Measurements from ENCODE around the gene MDFIC.

MDFIC gene

DNA sequence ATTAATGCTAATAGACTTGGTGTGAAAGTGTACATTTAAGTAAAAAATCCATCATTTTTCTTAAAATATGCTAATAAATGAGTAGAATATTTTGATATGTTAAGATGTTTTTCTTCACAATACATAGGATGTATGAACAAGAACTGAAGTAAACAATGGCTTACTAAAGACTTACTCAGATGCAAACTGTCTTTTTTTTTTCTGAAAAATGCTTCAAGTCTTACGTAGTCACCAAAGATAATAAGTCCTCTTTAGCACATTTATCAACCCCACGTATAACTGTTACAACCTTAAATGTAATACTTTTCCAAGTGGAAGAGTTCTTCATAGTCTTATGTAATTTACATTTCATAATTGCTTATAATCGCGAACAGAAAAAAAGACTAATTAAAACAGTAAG lies 54.8 kb downstream of the MDFIC start:
- H3K4me3 ChIP-seq (ENCODE audit: low read length, poor library complexity, severe bottlenecking): no peak overlapping the region
- H3K27me3 ChIP-seq (ENCODE audit: insufficient read depth, low read length, poor library complexity, severe bottlenecking): no peaks in the 10 kb centered on the region
- TF ChIP-seq EZH2phosphoT487 (IDR thresholded peaks at IDR 0.05; ENCODE audit: borderline replicate concordance): no peak
- TF ChIP-seq, protein P1, sequence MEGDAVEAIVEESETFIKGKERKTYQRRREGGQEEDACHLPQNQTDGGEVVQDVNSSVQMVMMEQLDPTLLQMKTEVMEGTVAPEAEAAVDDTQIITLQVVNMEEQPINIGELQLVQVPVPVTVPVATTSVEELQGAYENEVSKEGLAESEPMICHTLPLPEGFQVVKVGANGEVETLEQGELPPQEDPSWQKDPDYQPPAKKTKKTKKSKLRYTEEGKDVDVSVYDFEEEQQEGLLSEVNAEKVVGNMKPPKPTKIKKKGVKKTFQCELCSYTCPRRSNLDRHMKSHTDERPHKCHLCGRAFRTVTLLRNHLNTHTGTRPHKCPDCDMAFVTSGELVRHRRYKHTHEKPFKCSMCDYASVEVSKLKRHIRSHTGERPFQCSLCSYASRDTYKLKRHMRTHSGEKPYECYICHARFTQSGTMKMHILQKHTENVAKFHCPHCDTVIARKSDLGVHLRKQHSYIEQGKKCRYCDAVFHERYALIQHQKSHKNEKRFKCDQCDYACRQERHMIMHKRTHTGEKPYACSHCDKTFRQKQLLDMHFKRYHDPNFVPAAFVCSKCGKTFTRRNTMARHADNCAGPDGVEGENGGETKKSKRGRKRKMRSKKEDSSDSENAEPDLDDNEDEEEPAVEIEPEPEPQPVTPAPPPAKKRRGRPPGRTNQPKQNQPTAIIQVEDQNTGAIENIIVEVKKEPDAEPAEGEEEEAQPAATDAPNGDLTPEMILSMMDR (conservative IDR thresholded peaks at IDR 0.05; ENCODE audit: low read length): no peak
- no peaks in the 10 kb centered on the region for H3K9me3 ChIP-seq (ENCODE audit: insufficient read depth, low read depth, low read length)
- no peaks in the 10 kb centered on the region for H3K79me2 ChIP-seq (ENCODE audit: insufficient read depth, low read length)
- H3K4me1 ChIP-seq (ENCODE audit: insufficient read depth, low read length, poor library complexity, severe bottlenecking): no peaks in the 10 kb centered on the region
- no peaks in the 10 kb centered on the region for H3K9me2 ChIP-seq (replicated peaks; ENCODE audit: low read depth, low read length)
- no peak overlapping the region for H2AFZ ChIP-seq (ENCODE audit: low read length)
- no peaks in the 10 kb centered on the region for H4K20me1 ChIP-seq (ENCODE audit: insufficient read depth, low read length, poor library complexity, severe bottlenecking)
- no peak overlapping the region for H3K9ac ChIP-seq (ENCODE audit: low read depth, low read length, poor library complexity, severe bottlenecking)
- no peaks in the 10 kb centered on the region for H3K36me3 ChIP-seq (ENCODE audit: insufficient read depth, low read length)
- no peak overlapping the region for H3K4me2 ChIP-seq (ENCODE audit: low read depth, low read length, poor library complexity, severe bottlenecking)
- H3F3A ChIP-seq (ENCODE audit: low read depth): no peaks in the 10 kb centered on the region

DNA sequence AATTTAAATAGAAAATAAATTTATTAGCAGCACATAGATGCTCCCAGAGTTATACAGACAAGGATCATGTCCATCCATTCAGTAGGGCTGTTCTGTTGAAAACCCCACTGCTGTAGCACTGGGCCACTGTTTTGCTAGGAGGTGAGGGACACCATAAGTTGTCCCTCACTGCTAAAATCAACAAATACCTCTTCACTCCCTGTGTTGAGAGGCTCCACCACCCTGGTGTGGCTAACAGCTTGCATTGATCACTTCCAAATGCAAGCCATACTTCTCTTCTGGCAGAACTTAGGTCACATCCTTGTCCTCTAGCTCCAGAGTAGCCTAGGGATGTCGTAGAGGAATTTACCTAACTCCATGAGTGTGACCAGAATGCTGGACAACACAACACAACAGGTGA lies 55.4 kb downstream of the MDFIC start:
- Histone ChIP-seq H3K79me2 (ENCODE audit: insufficient read depth, low read length) (no peaks in the 10 kb centered on the region), H3K9me2 (replicated peaks; ENCODE audit: low read depth, low read length) (no peaks in the 10 kb centered on the region), H3F3A (ENCODE audit: low read depth) (no peaks in the 10 kb centered on the region), H2AFZ (ENCODE audit: low read length) (no peak overlapping the region), H3K4me3 (ENCODE audit: low read length, poor library complexity, severe bottlenecking) (no peak overlapping the region), H3K4me1 (ENCODE audit: insufficient read depth, low read length, poor library complexity, severe bottlenecking) (no peaks in the 10 kb centered on the region), H3K9me3 (ENCODE audit: insufficient read depth, low read depth, low read length) (no peaks in the 10 kb centered on the region), H3K27me3 (ENCODE audit: insufficient read depth, low read length, poor library complexity, severe bottlenecking) (no peaks in the 10 kb centered on the region), H3K9ac (ENCODE audit: low read depth, low read length, poor library complexity, severe bottlenecking) (no peak overlapping the region), H3K4me2 (ENCODE audit: low read depth, low read length, poor library complexity, severe bottlenecking) (no peak overlapping the region), H3K36me3 (ENCODE audit: insufficient read depth, low read length) (no peaks in the 10 kb centered on the region), H4K20me1 (ENCODE audit: insufficient read depth, low read length, poor library complexity, severe bottlenecking) (no peaks in the 10 kb centered on the region)
- TF ChIP-seq, protein P1 (conservative IDR thresholded peaks at IDR 0.05; ENCODE audit: low read length): no peak
- TF ChIP-seq EZH2phosphoT487 (IDR thresholded peaks at IDR 0.05; ENCODE audit: borderline replicate concordance): no peak

DNA sequence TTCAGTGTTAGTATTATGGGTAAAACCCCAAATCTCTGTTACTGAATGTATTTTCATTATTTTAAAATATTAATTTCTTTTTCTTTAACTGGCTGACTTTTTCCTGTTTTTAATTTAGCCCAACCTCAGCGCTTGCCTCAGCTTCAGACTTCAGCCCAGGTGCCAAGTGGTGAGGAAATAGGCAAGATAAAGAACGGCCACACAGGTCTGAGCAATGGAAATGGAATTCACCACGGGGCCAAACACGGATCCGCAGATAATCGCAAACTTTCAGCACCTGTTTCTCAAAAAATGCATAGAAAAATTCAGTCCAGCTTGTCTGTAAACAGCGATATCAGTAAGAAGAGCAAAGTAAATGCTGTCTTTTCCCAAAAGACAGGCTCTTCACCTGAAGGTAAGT lies 57.5 kb downstream of the MDFIC start:
- Histone ChIP-seq H3K36me3 (ENCODE audit: insufficient read depth, low read length) (no peaks in the 10 kb centered on the region), H3K4me2 (ENCODE audit: low read depth, low read length, poor library complexity, severe bottlenecking) (no peak overlapping the region), H3K4me1 (ENCODE audit: insufficient read depth, low read length, poor library complexity, severe bottlenecking) (no peaks in the 10 kb centered on the region), H3K4me3 (ENCODE audit: low read length, poor library complexity, severe bottlenecking) (no peak overlapping the region), H3F3A (ENCODE audit: low read depth) (no peaks in the 10 kb centered on the region), H4K20me1 (ENCODE audit: insufficient read depth, low read length, poor library complexity, severe bottlenecking) (no peaks in the 10 kb centered on the region), H2AFZ (ENCODE audit: low read length) (no peak overlapping the region), H3K27me3 (ENCODE audit: insufficient read depth, low read length, poor library complexity, severe bottlenecking) (no peaks in the 10 kb centered on the region), H3K9ac (ENCODE audit: low read depth, low read length, poor library complexity, severe bottlenecking) (no peak overlapping the region), H3K9me2 (replicated peaks; ENCODE audit: low read depth, low read length) (no peaks in the 10 kb centered on the region), H3K9me3 (ENCODE audit: insufficient read depth, low read depth, low read length) (no peaks in the 10 kb centered on the region), H3K79me2 (ENCODE audit: insufficient read depth, low read length) (no peaks in the 10 kb centered on the region)
- no peak for TF ChIP-seq EZH2phosphoT487 (IDR thresholded peaks at IDR 0.05; ENCODE audit: borderline replicate concordance)
- TF ChIP-seq, protein P1 (conservative IDR thresholded peaks at IDR 0.05; ENCODE audit: low read length): no peak

All from Loucy (cell line).